Measurements from ENCODE around the gene TLE1.

GRCh38 chr9:81566074-81566698 lies 123.2 kb downstream of the TLE1 start:
- no peak for TF ChIP-seq CTCF (IDR thresholded peaks at IDR 0.05; ENCODE audit: low read length)
- no peak for TF ChIP-seq EZH2 (IDR thresholded peaks at IDR 0.05; ENCODE audit: borderline replicate concordance, low read length)
